ENCODE measurements around the gene MAP6. TPM values are rescaled to one million over a fixed set of nuclear protein-coding genes. Genes with fewer than 3 reads are reported as not detected.

MAP6 gene
- total RNA-seq, 1 experiment from 2014 or later: 22.8 TPM

- no peak for DNase-seq
- TF ChIP-seq CTCF (IDR thresholded peaks at IDR 0.05; ENCODE audit: insufficient read depth in 1 of 2, low read depth in 1 of 2, low read length in 1 of 2, severe bottlenecking in 1 of 2, unreplicated experiment in 1 of 2): no peak
- Histone ChIP-seq H3K4me3 (ENCODE audit: low read depth, low read length) (no peak overlapping the region), H3K36me3 (ENCODE audit: control insufficient read depth, insufficient read depth, low read length) (no peaks in the 10 kb centered on the region), H3K4me1 (peaks cover 17% of the 10 kb centered on the region), H3K27me3 (replicated peaks; ENCODE audit: control insufficient read depth, insufficient read depth, low read length) (no peaks in the 10 kb centered on the region), H3K9me3 (no peaks in the 10 kb centered on the region)
- POLR2A ChIA-PET: no interaction called here
- Mint-ChIP-seq H3K9me3 (ENCODE audit: unreplicated experiment) (no peaks in the 10 kb centered on the region), H3K27me3 (ENCODE audit: insufficient read depth, unreplicated experiment) (no peaks in the 10 kb centered on the region), H3K4me3 (ENCODE audit: unreplicated experiment) (no peak overlapping the region), H3K4me1 (ENCODE audit: low read depth, unreplicated experiment) (peaks cover 26% of the 10 kb centered on the region), H3K36me3 (ENCODE audit: insufficient read depth, unreplicated experiment) (peaks cover 32% of the 10 kb centered on the region), H3K27ac (ENCODE audit: unreplicated experiment) (no peak overlapping the region)
- no TSS peak for BruUV-seq (replicated peaks)
- CTCF ChIA-PET: no interaction called here
- intact Hi-C loops (cut with micrococcal nuclease; ENCODE audit: unreplicated experiment): no loop called here
Measured at GRCh38 chr11:75578977-75579376, 89.9 kb downstream of the MAP6 start.

- Histone ChIP-seq H3K4me1 (peaks cover 10% of the 10 kb centered on the region), H3K4me3 (ENCODE audit: low read depth, low read length) (no peak overlapping the region), H3K27me3 (replicated peaks; ENCODE audit: control insufficient read depth, insufficient read depth, low read length) (no peaks in the 10 kb centered on the region), H3K36me3 (ENCODE audit: control insufficient read depth, insufficient read depth, low read length) (peaks cover 2% of the 10 kb centered on the region; the same call in 1 of the 2 replicates), H3K9me3 (no peaks in the 10 kb centered on the region)
- H3K9me3 Mint-ChIP-seq (ENCODE audit: unreplicated experiment): no peaks in the 10 kb centered on the region
- peak overlapping the region; percentile 57 for H3K27ac Mint-ChIP-seq (ENCODE audit: unreplicated experiment)
- no TSS peak for BruUV-seq (replicated peaks)
- DNase-seq: peak in 1 of 2 experiments; percentile 77
- H3K4me1 Mint-ChIP-seq (ENCODE audit: low read depth, unreplicated experiment): peaks cover 17% of the 10 kb centered on the region
- CTCF ChIA-PET: interaction anchor here (1.1 to 1.2 kb wide), 3 partner anchors 21 to 121 kb away, joined by 3 to 6 read pairs (median 3); no protein-coding TSS in a partner anchor
- no peaks in the 10 kb centered on the region for H3K27me3 Mint-ChIP-seq (ENCODE audit: insufficient read depth, unreplicated experiment)
- H3K4me3 Mint-ChIP-seq (ENCODE audit: unreplicated experiment): no peak overlapping the region
- H3K36me3 Mint-ChIP-seq (ENCODE audit: insufficient read depth, unreplicated experiment): peaks cover 39% of the 10 kb centered on the region
- TF ChIP-seq CTCF (IDR thresholded peaks at IDR 0.05; ENCODE audit: insufficient read depth in 1 of 2, low read depth in 1 of 2, low read length in 1 of 2, severe bottlenecking in 1 of 2, unreplicated experiment in 1 of 2): peak; percentile 48 to 79
- POLR2A ChIA-PET: interaction anchor here (0.9 kb wide), 1 partner anchor 14 kb away, joined by 4 read pairs; no protein-coding TSS in a partner anchor
- intact Hi-C loops (cut with micrococcal nuclease; ENCODE audit: unreplicated experiment): no loop called here
Measured at GRCh38 chr11:75577207-75577606, 91.6 kb downstream of the MAP6 start.

- peak overlapping the region; percentile 57 for H3K27ac Mint-ChIP-seq (ENCODE audit: unreplicated experiment)
- H3K27me3 Mint-ChIP-seq (ENCODE audit: insufficient read depth, unreplicated experiment): no peaks in the 10 kb centered on the region
- intact Hi-C loops (cut with micrococcal nuclease; ENCODE audit: unreplicated experiment): loop anchor here (1.0 kb wide), 1 partner anchor 29 kb away; no protein-coding TSS in a partner anchor
- CTCF ChIA-PET: interaction anchor here (1.1 to 1.2 kb wide), 2 partner anchors 23 to 122 kb away, joined by 3 to 6 read pairs; no protein-coding TSS in a partner anchor
- BruUV-seq (replicated peaks): no TSS peak
- H3K9me3 Mint-ChIP-seq (ENCODE audit: unreplicated experiment): no peaks in the 10 kb centered on the region
- H3K36me3 Mint-ChIP-seq (ENCODE audit: insufficient read depth, unreplicated experiment): peaks cover 44% of the 10 kb centered on the region
- Histone ChIP-seq H3K9me3 (no peaks in the 10 kb centered on the region), H3K27me3 (replicated peaks; ENCODE audit: control insufficient read depth, insufficient read depth, low read length) (no peaks in the 10 kb centered on the region), H3K4me3 (ENCODE audit: low read depth, low read length) (no peak overlapping the region), H3K36me3 (ENCODE audit: control insufficient read depth, insufficient read depth, low read length) (peaks cover 4% of the 10 kb centered on the region; the same call in 1 of the 2 replicates), H3K4me1 (peaks cover 10% of the 10 kb centered on the region)
- peaks cover 15% of the 10 kb centered on the region for H3K4me1 Mint-ChIP-seq (ENCODE audit: low read depth, unreplicated experiment)
- H3K4me3 Mint-ChIP-seq (ENCODE audit: unreplicated experiment): peak overlapping the region; percentile 6
- POLR2A ChIA-PET: interaction anchor here (0.7 to 2.1 kb wide), 3 partner anchors 8 to 964 kb away, joined by 4 to 9 read pairs (median 4); no protein-coding TSS in a partner anchor
- DNase-seq: peak; percentile 81 to 89
- no peak for TF ChIP-seq CTCF (IDR thresholded peaks at IDR 0.05; ENCODE audit: insufficient read depth in 1 of 2, low read depth in 1 of 2, low read length in 1 of 2, severe bottlenecking in 1 of 2, unreplicated experiment in 1 of 2)
Measured at GRCh38 chr11:75576499-75576918, 92.3 kb downstream of the MAP6 start.

Measured in Caco-2 (cell line).